NCI-H1436 (cell line): ENCODE results near the gene SECISBP2.
"Not testable (repeated sequence)": the region's sequence is repeated elsewhere in the genome, so short reads cannot be mapped to it uniquely, and the experiment has no call there.

Experiments used
- DNase-seq: peaks from one replicate; lab custom pipeline; 2025; lab: John Stamatoyannopoulos, UW

SECISBP2 gene, protein sequence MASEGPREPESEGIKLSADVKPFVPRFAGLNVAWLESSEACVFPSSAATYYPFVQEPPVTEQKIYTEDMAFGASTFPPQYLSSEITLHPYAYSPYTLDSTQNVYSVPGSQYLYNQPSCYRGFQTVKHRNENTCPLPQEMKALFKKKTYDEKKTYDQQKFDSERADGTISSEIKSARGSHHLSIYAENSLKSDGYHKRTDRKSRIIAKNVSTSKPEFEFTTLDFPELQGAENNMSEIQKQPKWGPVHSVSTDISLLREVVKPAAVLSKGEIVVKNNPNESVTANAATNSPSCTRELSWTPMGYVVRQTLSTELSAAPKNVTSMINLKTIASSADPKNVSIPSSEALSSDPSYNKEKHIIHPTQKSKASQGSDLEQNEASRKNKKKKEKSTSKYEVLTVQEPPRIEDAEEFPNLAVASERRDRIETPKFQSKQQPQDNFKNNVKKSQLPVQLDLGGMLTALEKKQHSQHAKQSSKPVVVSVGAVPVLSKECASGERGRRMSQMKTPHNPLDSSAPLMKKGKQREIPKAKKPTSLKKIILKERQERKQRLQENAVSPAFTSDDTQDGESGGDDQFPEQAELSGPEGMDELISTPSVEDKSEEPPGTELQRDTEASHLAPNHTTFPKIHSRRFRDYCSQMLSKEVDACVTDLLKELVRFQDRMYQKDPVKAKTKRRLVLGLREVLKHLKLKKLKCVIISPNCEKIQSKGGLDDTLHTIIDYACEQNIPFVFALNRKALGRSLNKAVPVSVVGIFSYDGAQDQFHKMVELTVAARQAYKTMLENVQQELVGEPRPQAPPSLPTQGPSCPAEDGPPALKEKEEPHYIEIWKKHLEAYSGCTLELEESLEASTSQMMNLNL

GRCh38 chr9:89318123-89319014, at the start of gene SECISBP2:
TSS of gene SECISBP2 (plus strand) at chr9:89318500. CDS start at chr9:89318577, 77 bp downstream.
- DNase-seq, result peak; percentile 93

DNA sequence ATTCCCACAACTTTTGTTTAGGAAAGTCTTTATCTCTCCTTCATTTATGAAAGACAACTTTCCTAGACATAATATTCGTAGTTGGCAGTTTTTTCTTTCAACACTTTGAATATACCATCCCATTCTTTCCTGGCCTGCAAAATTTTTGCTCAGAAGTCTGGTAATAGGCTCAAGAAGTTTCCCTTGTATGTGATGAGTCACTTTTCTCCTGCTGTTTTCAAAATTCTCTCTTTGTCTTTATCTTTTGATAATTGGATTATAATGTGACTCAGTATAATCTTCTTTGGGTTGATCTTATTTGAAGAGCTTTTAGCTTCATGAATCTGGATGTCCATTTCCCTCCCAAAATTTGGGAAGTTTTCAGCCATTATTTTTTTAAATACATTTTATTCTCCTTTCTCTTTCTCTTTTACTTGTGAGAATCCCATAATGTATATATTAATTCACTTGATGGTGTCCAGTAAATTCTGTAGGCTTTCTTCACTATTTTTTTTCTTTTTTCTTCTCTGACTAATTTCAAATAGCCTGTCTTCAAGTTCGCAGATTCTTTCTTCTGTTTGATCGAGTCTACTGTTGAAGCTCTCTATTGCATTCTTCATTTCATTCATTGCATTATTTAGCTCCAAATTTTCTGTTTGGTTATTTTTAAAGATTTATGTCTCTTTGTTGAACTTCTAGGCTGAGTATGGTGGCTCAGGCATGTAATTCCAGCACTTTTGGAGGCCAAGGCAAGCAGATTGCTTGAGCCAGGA, 44.6 kb upstream of the SECISBP2 start:
- no peak for DNase-seq

GRCh38 chr9:89274838-89275237, 43.5 kb upstream of the SECISBP2 start:
- DNase-seq, result no peak

DNA sequence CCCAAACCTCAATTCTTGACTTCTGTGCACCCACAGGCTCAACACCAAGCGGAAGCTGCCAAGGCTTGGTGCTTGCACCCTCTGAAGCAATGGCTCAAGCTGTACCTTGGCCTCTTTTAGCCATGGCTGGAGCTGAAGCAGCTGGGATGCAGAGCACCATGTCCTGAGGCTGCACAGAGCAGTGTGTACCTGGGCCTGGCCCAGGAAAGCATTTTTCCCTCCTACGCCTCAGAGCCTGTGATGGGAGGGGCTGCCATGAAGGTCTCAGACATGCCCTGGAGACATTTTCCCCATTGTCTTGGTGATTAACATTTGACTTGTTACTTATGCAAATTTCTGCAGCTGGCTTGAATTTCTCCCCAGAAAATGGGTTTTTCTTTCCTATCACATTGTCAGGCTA, 42.3 kb upstream of the SECISBP2 start:
- DNase-seq, result not testable (repeated sequence)

DNA sequence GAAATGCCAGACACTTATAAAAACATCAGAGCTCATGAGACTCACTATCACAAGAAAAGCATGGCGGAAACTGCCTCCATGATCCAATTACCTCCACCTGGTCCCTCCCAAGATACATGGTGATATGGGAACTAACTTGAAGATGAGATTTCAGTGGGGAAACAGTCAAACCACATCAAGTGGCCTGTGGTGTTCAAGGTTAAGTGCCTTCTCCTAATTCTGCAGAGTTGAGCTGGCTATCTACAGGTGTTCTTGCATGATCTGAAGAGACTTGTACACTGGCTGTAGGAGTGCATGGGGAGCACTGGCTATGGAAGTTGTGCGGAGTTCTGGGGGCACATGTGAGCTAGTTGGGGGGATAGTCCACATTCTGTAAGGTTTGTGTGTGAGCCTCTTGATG, 41.3 kb upstream of the SECISBP2 start:
- no peak for DNase-seq

DNA sequence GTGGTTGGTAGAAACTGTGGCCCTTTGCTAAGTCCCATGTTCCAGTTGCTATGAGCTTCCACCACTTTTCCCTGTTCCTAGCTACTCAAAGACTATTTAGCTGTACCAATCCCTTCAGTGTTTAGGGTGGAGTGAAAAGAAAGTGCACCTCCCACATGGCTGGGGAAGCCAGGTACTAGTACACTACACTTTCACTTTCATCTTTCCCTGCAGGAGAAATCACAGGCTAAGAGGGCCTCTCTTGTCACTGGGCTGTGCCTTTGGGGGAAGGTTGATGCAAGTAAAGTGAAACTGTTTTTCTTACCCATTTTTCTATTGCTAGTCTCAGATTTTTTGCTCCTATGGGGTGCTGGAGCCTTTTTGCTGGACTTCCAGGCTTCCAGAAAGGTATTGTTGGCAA, 40.8 kb upstream of the SECISBP2 start:
- DNase-seq, result no peak

- no peak for DNase-seq
These were observed 39.7 kb upstream of the SECISBP2 start for GRCh38 chr9:89278551-89278950.

GRCh38 chr9:89278997-89279739, 39.1 kb upstream of the SECISBP2 start:
- DNase-seq, result peak; percentile 22

DNA sequence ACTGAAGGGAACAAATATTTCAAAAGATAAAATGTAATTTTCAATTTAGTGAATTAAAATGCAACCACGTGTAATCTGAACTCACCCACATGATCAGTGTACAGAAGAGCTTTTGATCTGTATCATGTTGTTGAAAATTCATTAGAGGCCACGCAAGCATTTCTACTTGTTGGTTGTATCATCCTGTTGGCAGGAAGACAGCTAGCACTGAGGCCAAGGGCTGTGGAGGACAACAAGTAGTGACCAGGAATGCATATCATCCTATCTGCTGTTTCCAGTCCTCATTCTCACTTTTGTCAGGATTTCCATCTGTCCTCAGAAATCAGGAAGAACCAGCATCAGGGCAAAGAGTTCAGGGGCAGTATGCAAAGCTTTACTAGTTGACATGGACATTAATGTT, 37.2 kb upstream of the SECISBP2 start:
- no peak for DNase-seq

- DNase-seq, result not testable (repeated sequence)
These were observed 35.9 kb upstream of the SECISBP2 start for GRCh38 chr9:89282248-89282968.

- DNase-seq, result no peak
These were observed 34.2 kb upstream of the SECISBP2 start for GRCh38 chr9:89284076-89284475.

- no peak for DNase-seq
These were observed 26.6 kb upstream of the SECISBP2 start for GRCh38 chr9:89291741-89292140.

DNA sequence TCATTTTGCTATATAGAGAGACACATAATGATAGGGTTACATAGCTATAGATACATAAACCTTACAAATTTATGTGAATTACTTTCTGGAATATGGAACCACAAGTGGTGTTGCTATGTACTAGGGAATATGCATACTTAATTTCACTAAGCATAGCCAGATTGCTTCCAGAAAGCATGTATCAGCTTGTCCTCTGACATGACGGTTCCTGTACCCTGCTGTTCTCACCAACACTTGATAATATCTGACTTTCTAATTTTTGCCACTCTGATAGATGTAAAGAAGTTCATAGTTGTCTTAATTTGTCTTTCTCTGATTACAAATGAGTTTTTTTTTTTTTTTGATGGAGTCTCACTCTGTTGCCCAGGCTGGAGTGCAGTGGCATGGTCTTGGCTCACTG, 25.3 kb upstream of the SECISBP2 start:
- no peak for DNase-seq

DNA sequence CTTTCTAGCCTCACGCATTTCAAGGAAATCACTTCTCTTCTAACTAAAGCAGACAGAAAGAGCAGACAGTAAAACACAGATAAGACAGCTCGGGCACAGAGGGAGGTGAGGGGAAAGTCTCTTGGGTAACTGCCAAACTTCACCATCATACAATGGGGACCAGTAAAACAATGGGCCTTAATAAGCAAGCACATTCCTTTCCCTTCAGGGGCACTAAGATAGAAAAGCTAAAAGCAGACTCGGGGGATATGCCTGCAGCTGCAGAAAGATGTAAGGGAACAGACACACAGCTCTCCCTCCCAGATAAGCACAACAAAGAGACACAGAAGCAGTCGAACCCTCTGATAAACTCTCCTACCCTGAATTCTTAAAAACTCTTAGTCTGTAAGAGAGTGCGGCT, 22.9 kb upstream of the SECISBP2 start:
- DNase-seq, result no peak

DNA sequence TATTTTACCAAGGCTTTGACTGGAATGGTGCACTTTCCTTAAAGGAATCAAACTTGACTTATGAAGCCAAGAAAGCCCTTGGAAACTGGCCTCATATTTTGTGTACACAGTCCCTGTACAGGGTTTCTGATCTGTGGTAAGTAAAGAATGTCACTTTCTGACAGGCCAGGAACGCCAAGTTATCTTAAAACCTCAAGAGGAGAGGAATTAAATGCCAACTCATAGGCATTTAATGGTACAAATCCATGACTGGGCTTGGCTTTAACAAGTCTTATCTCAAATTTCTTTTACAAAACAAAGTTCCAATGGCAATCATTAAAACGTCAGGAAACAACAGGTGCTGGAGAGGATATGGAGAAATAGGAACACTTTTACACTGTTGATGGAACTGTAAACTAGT, 16.3 kb upstream of the SECISBP2 start:
- DNase-seq, result not testable (repeated sequence)

GRCh38 chr9:89304020-89304833, 14.1 kb upstream of the SECISBP2 start:
- DNase-seq, result no peak

DNA sequence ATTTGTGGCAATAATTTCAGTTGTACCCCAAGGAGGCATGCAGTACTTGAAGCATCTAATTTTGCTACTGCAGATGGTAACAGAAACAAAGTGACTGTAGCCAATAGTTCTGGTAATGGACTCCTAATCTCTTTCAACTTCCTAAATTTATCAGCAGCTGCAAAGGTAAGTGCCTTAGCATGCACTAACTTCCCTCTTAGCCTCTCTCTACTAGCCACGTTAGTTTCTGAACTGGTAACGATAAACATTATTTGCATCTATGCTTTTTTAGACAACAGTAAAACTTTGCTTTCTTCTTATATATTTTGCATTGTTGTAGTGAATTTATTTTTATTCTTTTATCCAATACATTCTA, 13.5 kb upstream of the SECISBP2 start:
- no peak for DNase-seq

DNA sequence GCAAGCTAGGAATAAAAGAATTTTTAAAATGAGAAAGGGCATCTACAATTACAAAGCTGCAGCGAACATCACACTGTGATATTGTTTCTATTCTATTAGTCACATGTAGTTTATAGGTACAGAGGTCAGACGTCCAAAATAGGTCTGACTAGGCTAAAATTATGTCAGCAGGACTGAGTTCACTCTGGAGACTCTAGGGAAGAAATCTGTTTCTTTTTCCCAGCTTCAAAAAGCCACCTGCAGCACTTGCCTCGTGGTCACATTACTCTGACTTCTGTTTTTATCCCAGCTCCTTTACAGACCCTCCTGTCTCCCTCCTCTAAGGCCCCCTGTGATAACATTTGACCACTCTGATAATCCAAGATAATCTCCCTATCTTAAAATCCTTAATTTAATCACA, 12.4 kb upstream of the SECISBP2 start:
- no peak for DNase-seq

DNA sequence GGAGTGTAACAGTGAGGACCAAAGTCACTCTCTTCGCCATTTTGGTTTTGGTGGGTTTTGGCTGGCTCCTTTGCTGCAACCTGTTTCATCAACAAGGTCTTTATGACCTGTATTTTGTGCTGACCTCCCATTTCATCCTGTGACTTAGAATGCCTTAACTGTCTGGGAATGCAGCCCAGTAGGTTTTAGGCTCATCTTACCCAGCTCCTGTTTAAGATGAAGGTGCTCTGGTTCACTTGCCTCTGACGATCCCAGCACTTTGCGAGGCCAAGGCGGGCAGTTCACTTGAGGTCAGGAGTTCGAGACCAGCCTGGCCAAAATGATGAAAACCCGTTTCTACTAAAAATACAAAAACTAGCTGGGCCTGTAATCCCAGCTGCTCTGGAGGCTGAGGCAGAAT, 9.1 kb upstream of the SECISBP2 start:
- no peak for DNase-seq
